RWPE1 (cell line): ENCODE measurements around the gene SGO2.

Source experiments
- CTCF ChIA-PET: fragments of 350-600 bp; sonication (Branson Sonifier 250); formaldehyde crosslinking; extraction: SDS; loops from one replicate; lab custom pipeline; 2021; lab: Yijun Ruan, JAX
- POLR2A ChIA-PET: fragments of 400-600 bp; formaldehyde crosslinking; extraction: SDS; loops from one replicate; lab custom pipeline; 2020; ENCODE audit warnings: antibody characterized with exemption; ENCODE audit not compliant: low non-redundant PET; lab: Yijun Ruan, JAX
- DNase-seq: peaks from one replicate; pipeline ENCODE4 v3.0.0; 2012; ENCODE audit warnings: low spot score
- H3K27ac ChIP-seq: fragments of 450-650 bp; 2 replicates; pipeline ENCODE4 v1.5.1; 2017
- TF ChIP-seq, protein P1 (sequence below): fragments of 450-650 bp; conservative IDR thresholded peaks from 2 replicates; pipeline ENCODE4 v1.5.1; 2017; ENCODE audit warnings: low read depth, mild to moderate bottlenecking

SGO2 gene

GRCh38 chr2:200525882-200526651, at the start of gene SGO2:
SGO2 (plus strand) TSS chr2:200526207; CDS start chr2:200532976, 6,769 bp downstream.
- H3K27ac ChIP-seq, result peak within 1 kb of the TSS; percentile 88
- TF ChIP-seq, protein P1, sequence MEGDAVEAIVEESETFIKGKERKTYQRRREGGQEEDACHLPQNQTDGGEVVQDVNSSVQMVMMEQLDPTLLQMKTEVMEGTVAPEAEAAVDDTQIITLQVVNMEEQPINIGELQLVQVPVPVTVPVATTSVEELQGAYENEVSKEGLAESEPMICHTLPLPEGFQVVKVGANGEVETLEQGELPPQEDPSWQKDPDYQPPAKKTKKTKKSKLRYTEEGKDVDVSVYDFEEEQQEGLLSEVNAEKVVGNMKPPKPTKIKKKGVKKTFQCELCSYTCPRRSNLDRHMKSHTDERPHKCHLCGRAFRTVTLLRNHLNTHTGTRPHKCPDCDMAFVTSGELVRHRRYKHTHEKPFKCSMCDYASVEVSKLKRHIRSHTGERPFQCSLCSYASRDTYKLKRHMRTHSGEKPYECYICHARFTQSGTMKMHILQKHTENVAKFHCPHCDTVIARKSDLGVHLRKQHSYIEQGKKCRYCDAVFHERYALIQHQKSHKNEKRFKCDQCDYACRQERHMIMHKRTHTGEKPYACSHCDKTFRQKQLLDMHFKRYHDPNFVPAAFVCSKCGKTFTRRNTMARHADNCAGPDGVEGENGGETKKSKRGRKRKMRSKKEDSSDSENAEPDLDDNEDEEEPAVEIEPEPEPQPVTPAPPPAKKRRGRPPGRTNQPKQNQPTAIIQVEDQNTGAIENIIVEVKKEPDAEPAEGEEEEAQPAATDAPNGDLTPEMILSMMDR, result no peak
- DNase-seq, result peak; percentile 95
- ChIA-PET CTCF (interaction anchor here (0.6 to 2.4 kb wide), 3 partner anchors 17 to 655 kb away, joined by 4 to 8 read pairs (median 5); partner anchors contain the start of gene KCTD18), POLR2A (no interaction called here)

DNA sequence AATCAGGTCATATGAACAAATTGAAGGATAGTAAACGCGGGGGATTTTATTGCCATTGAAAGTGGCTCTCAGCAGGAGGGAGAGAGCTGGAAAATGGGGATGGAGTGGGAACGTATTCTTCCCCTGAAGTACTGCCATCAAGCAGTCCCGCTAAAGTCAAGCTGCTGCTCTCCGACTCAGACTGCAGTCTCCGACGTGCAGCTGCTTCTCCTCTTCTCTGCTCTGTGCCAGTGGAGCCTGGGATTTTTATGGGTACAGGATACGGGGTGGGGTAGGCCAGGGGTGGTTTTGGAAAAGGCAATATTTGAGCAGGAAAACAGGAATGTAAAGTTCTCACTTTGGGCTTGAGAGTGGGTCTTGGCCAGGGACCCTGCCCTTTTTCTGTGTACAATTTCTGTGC, 49.2 kb upstream of the SGO2 start:
- no peak for DNase-seq
- ChIA-PET CTCF (interaction anchor here (0.6 kb wide), 1 partner anchor 234 kb away, joined by 4 read pairs; no protein-coding TSS in a partner anchor), POLR2A (no interaction called here)
- TF ChIP-seq, protein P1, result no peak
- no peak overlapping the region for H3K27ac ChIP-seq

GRCh38 chr2:200477667-200478131, 48.3 kb upstream of the SGO2 start:
- TF ChIP-seq, protein P1, result no peak
- CTCF ChIA-PET, result no interaction called here
- POLR2A ChIA-PET, result no interaction called here

GRCh38 chr2:200479692-200480265, 46.2 kb upstream of the SGO2 start:
- H3K27ac ChIP-seq, result peak overlapping the region; percentile 37; the same call in 1 of the 2 replicates
- CTCF ChIA-PET, result no interaction called here

More at GRCh38 chr2:200477667-200478131, 48.3 kb upstream of the SGO2 start:
- no peak overlapping the region for H3K27ac ChIP-seq
- no peak for DNase-seq

GRCh38 chr2:200482194-200482593, 43.8 kb upstream of the SGO2 start:
- H3K27ac ChIP-seq, result no peak overlapping the region
- ChIA-PET POLR2A (no interaction called here), CTCF (interaction anchor here (0.7 to 1.4 kb wide), 5 partner anchors 119 to 509 kb away, joined by 3 read pairs; no protein-coding TSS in a partner anchor)
- TF ChIP-seq, protein P1, result no peak
- no peak for DNase-seq

More at GRCh38 chr2:200479692-200480265, 46.2 kb upstream of the SGO2 start:
- peak; percentile 72 for DNase-seq
- TF ChIP-seq, protein P1, result no peak
- POLR2A ChIA-PET, result no interaction called here

GRCh38 chr2:200483729-200484198, 42.2 kb upstream of the SGO2 start:
- POLR2A ChIA-PET, result interaction anchor here (0.5 kb wide), 1 partner anchor 533 kb away, joined by 3 read pairs; no protein-coding TSS in a partner anchor
- no peak overlapping the region for H3K27ac ChIP-seq
- peak; percentile 53 for DNase-seq
- CTCF ChIA-PET, result interaction anchor here (0.5 to 1.6 kb wide), 11 partner anchors 10 to 510 kb away, joined by 3 to 12 read pairs (median 5); no protein-coding TSS in a partner anchor
- TF ChIP-seq, protein P1, result peak; percentile 63
